Spleen (tissue), 11 donors: ENCODE data around the gene RAB3A. TPM values are rescaled to one million over a fixed set of nuclear protein-coding genes. Genes with fewer than 3 reads are reported as not detected.

ENCODE experiments used
- DNase-seq: peaks from one replicate; pipeline ENCODE4 v3.0.0-alpha.2; 2020
- H3K27ac ChIP-seq, 8 donors: fragments of 200-600 bp; sonication (generic) in 7 of 8; 1 replicate in 4 of 8; 2 replicates in 4 of 8; pipeline versions ENCODE4 v1.5.0 to v1.8.0; 2016 to 2021; ENCODE audit warnings: inconsistent platforms in 4 of 8, mild to moderate bottlenecking in 4 of 8, moderate library complexity in 1 of 8
- H3K27me3 ChIP-seq, 7 donors: fragments of 200-600 bp; sonication (generic) in 6 of 7; replicated peaks in 1 of 7; 1 replicate in 4 of 7; 2 replicates in 3 of 7; pipeline versions ENCODE4 v1.5.0 to v1.8.0; 2016 to 2021; ENCODE audit warnings: inconsistent platforms in 3 of 7, mild to moderate bottlenecking in 1 of 7
- H3K36me3 ChIP-seq, 6 donors: fragments of 200-600 bp; sonication (generic) in 5 of 6; 1 replicate in 4 of 6; 2 replicates in 2 of 6; pipeline versions ENCODE4 v1.5.0 to v1.8.0; 2016 to 2021; ENCODE audit warnings: inconsistent platforms in 2 of 6
- H3K4me1 ChIP-seq, 6 donors: fragments of 200-600 bp; sonication (generic) in 5 of 6; 1 replicate in 3 of 6; 2 replicates in 3 of 6; pipeline versions ENCODE4 v1.5.0 to v1.8.0; 2016 to 2021; ENCODE audit warnings: inconsistent platforms in 3 of 6
- H3K4me3 ChIP-seq, 8 donors: fragments of 200-600 bp; sonication (generic) in 7 of 8; 1 replicate in 4 of 8; 2 replicates in 4 of 8; pipeline versions ENCODE4 v1.5.0 to v1.8.0; 2016 to 2021; ENCODE audit warnings: inconsistent platforms in 4 of 8, mild to moderate bottlenecking in 4 of 8, moderate library complexity in 2 of 8
- H3K9me3 ChIP-seq, 8 donors: fragments of 200-600 bp; sonication (generic) in 7 of 8; 1 replicate in 4 of 8; 2 replicates in 4 of 8; pipeline versions ENCODE4 v1.5.0 to v1.8.0; 2016 to 2021; ENCODE audit warnings: inconsistent platforms in 4 of 8
- CTCF ChIP-seq, 11 experiments: fragments of 200-600 bp in 7 of 11; fragments of 450-650 bp in 4 of 11; sonication (generic) in 4 of 11; IDR thresholded peaks in 8 of 11; conservative IDR thresholded peaks in 3 of 11; 1 replicate in 7 of 11; 2 replicates in 4 of 11; pipeline versions ENCODE4 v1.4.0 to v1.8.0; 2016 to 2021; ENCODE audit warnings: antibody characterized with exemption in 11 of 11, inconsistent platforms in 4 of 11, mild to moderate bottlenecking in 1 of 11
- POLR2A ChIP-seq, 3 donors: fragments of 450-650 bp; IDR thresholded peaks; one replicate each; pipeline ENCODE4 v1.5.1; 2017; ENCODE audit warnings: antibody characterized with exemption in 3 of 3, mild to moderate bottlenecking in 1 of 3
- POLR2AphosphoS5 ChIP-seq, 3 donors: sonication (generic); formaldehyde crosslinking; IDR thresholded peaks; one replicate each; pipeline ENCODE4 v1.5.1; 2017; ENCODE audit warnings: antibody characterized with exemption in 3 of 3
- WGBS, 5 donors: extraction: QIAGEN DNeasy Blood & Tissue Kit in 3 of 5; methylation state at CpG; one replicate each; pipeline versions ENCODE4 v1.1.5 to v1.1.7; 2013 to 2018; 5-methylcytosine and 5-hydroxymethylcytosine counted together
- intact Hi-C: fragments of 100-400 bp; cut with DNase I; formaldehyde crosslinking; loops from one replicate; pipeline ENCODE4 v1.15.0; 2023; ENCODE audit warnings: low total_unique reads
- polyA plus RNA-seq, 3 donors: library from polyadenylated mRNA; stranded (reverse); fragments of 200-250 nt; gene quantifications; one replicate each; pipeline ENCODE4 v1.2.1, GENCODE V29; 2013
- total RNA-seq, 7 donors: library from RNA; depleted of rRNA in 3 of 7; stranded (reverse); fragments of >200 nt in 3 of 7; fragmentation: NEBNext Ultra II Directional in 4 of 7; extraction: Animal tissue kit (Norgen Biotek cat#: 25700) in 4 of 7; gene quantifications; one replicate each; pipeline versions ENCODE4 v1.1.0 to v1.2.1, GENCODE V29; 2016 to 2021
- donor health status: healthy with polysubstance abuse.
- donor health status: DM: no; HTN: no; CAD: no; lungs with moderate emphysema.
- donor health status: DM: no; HTN: no; CAD: no.
- donor health status: Bipolar disorder and iron deficiency.
- donor health status: healthy.
- donor health status: DM: no; HTN: no; CAD: no.
- donor health status: DM: yes; HTN: yes; CAD: no.

The RAB3A gene
- total and polyA plus RNA-seq, 10 donors, result 0.72 to 6.6 (median 1.6) TPM

GRCh38 chr19:18190278-18190677, 13.6 kb downstream of the RAB3A start:
- TF ChIP-seq CTCF (IDR thresholded peaks at IDR 0.05 in 8 of 11, conservative IDR thresholded peaks at IDR 0.05 in 3 of 11), result no peak
- no peak for TF ChIP-seq POLR2AphosphoS5 (IDR thresholded peaks at IDR 0.05)
- TF ChIP-seq POLR2A (IDR thresholded peaks at IDR 0.05), result no peak
- Histone ChIP-seq H3K36me3 (peaks cover 0 to 4% (median 0%) of the 10 kb centered on the region in 6 donors), H3K27ac (no peak overlapping the region), H3K9me3 (no peaks in the 10 kb centered on the region), H3K4me3 (no peak overlapping the region), H3K27me3 (no peaks in the 10 kb centered on the region), H3K4me1 (peaks cover 16 to 44% (median 26%) of the 10 kb centered on the region in 6 donors)
- no peak for DNase-seq
- intact Hi-C loops, result no loop called here
- 93 to 98% (median 94%) methylated on average over 4 of the region's 4 CpGs for WGBS, 5 donors

GRCh38 chr19:18185538-18185937, 18.3 kb downstream of the RAB3A start:
- Histone ChIP-seq H3K36me3 (no peaks in the 10 kb centered on the region), H3K27me3 (no peaks in the 10 kb centered on the region), H3K27ac (no peak overlapping the region), H3K4me3 (no peak overlapping the region), H3K4me1 (peaks cover 0 to 26% (median 13%) of the 10 kb centered on the region in 6 donors), H3K9me3 (no peaks in the 10 kb centered on the region)
- intact Hi-C loops, result no loop called here
- no peak for DNase-seq
- TF ChIP-seq POLR2A (IDR thresholded peaks at IDR 0.05) (no peak), POLR2AphosphoS5 (IDR thresholded peaks at IDR 0.05) (no peak), CTCF (IDR thresholded peaks at IDR 0.05 in 8 of 11, conservative IDR thresholded peaks at IDR 0.05 in 3 of 11) (no peak)
- 79 to 87% (median 81%) methylated on average over 6 of the region's 6 CpGs for WGBS, 5 donors

- Histone ChIP-seq H3K36me3 (peaks cover 0 to 10% (median under 1%) of the 10 kb centered on the region in 6 donors), H3K4me1 (peaks cover 0 to 40% (median 27%) of the 10 kb centered on the region in 6 donors), H3K27me3 (no peaks in the 10 kb centered on the region), H3K4me3 (no peak overlapping the region), H3K9me3 (no peaks in the 10 kb centered on the region), H3K27ac (no peak overlapping the region)
- no peak for DNase-seq
- TF ChIP-seq CTCF (IDR thresholded peaks at IDR 0.05 in 8 of 11, conservative IDR thresholded peaks at IDR 0.05 in 3 of 11), result no peak
- TF ChIP-seq POLR2A (IDR thresholded peaks at IDR 0.05), result no peak
- no peak for TF ChIP-seq POLR2AphosphoS5 (IDR thresholded peaks at IDR 0.05)
- intact Hi-C loops, result no loop called here
Observed at GRCh38 chr19:18183529-18183928, 20.3 kb downstream of the RAB3A start.

- peak overlapping the region in 7 of 8 donors; percentile 51 to 89 (median 82) for H3K27ac ChIP-seq
Observed at GRCh38 chr19:18179957-18180356, 23.9 kb downstream of the RAB3A start.

More at GRCh38 chr19:18179957-18180356, 23.9 kb downstream of the RAB3A start:
- Histone ChIP-seq H3K9me3 (no peaks in the 10 kb centered on the region), H3K4me3 (peak overlapping the region in 1 of 8 donors; percentile 6), H3K36me3 (peaks cover 0 to 46% (median 36%) of the 10 kb centered on the region in 6 donors), H3K27me3 (no peaks in the 10 kb centered on the region), H3K4me1 (peaks cover 13 to 76% (median 51%) of the 10 kb centered on the region in 6 donors)
- DNase-seq, result no peak
- 67 to 75% (median 72%) methylated on average over 5 of the region's 5 CpGs for WGBS, 5 donors
- TF ChIP-seq POLR2AphosphoS5 (IDR thresholded peaks at IDR 0.05) (peak in 1 of 3 donors; percentile 16), CTCF (IDR thresholded peaks at IDR 0.05 in 8 of 11, conservative IDR thresholded peaks at IDR 0.05 in 3 of 11) (no peak)
- intact Hi-C loops, result no loop called here
